RKO (cell line): ENCODE data around the gene CDHR1.
"Not testable (repeated sequence)": the region's sequence is repeated elsewhere in the genome, so short reads cannot be mapped to it uniquely, and the experiment has no call there.

Experiments
- DNase-seq: peaks from one replicate; pipeline ENCODE4 v3.0.0-alpha.2; 2016; ENCODE audit warnings: low spot score

Gene CDHR1

DNA sequence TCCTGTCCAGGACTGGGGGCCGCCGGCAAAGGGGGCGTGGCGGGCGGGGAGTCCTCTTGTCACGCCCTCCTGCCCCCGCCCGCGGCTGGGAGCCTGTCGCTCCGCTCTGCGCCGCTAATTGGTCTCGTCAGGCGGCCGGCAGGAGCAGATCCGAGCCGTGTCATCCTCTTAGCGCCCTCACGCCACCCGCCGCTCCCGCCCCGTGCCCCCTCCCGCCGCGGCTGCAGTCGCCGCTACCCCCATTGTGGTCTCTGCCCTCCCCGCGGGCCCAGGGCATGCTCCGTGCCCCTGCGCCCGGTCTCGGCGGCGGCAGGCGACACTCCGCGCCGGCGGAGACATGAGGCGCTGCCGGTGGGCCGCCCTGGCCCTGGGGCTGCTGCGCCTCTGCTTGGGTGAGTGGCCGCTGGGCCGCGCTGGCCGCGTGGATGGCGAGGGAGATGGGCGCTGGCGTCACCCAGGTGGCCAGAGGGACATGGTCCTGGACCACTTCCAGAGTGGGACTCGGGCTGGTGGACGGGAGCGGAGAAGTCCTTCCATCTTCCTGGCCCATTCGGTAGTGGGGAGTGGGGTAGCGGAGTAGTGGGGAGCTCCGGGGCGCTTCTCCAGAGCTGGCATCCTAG lies at the start of gene CDHR1:
Gene CDHR1, plus strand, starts transcription at position 114 of the 620 bp plus-strand sequence. Its CDS starts 224 bp downstream, at position 338.
- DNase-seq: no peak

DNA sequence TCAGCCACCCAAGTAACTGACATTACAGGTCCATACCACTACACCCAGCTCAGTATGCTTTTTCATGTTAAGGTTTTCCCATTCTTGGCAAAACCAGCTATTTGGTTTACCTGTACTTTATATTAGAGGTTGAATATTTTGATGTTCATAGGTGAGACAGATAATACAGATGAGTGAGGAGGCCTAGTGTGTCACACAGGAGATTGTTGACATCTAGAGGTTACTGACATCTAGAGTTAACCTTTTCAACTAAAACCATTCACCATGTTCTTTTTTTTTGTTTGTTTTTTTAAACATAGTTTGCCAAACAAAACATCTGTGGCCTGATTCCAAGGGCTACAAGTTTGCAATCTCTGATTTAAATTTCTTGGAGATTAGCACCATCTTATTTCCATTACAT lies 47.0 kb upstream of the CDHR1 start:
- DNase-seq: no peak

DNA sequence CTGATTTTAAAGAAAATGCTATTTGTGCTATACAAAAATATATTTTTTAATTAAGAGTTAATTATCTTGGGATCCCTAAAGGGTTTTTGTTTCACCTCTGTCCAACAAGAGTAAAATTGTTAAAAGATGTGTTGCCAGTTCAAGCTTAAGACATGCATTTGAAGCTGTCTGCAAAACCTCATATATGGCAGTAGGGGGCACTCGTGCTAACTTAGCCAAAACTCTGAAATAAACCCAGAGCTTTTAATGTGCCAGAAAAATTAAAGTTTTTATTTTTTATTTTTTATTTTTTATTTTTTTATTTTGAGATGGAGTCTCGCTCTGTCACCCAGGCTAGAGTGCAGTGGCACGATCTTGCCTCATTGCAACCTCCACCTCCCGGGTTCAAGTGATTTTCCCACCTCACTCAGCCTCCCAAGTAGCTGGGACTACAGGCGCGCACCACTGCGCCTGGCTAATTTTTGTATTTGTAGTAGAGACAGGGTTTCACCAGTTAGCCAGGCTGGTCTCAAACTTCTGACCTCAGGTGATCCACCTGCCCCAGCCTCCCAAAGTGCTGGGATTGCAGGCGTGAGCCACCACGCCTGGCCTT lies 46.2 kb upstream of the CDHR1 start:
- peak; percentile 62 for DNase-seq

DNA sequence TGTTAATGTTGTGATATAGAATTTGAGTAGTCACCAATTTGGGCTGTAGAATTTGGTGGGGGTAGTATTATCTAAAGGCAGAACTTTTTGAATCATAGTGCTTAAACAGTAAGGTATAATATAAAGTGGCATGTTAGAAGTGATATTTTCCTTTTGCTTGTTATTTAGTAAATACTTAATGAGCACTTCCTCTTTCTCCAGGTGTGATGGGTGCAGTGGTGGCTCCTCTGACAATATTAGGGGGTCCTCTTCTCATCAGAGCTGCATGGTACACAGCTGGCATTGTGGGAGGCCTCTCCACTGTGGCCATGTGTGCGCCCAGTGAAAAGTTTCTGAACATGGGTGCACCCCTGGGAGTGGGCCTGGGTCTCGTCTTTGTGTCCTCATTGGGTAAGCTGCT lies 44.5 kb upstream of the CDHR1 start:
- no peak for DNase-seq

DNA sequence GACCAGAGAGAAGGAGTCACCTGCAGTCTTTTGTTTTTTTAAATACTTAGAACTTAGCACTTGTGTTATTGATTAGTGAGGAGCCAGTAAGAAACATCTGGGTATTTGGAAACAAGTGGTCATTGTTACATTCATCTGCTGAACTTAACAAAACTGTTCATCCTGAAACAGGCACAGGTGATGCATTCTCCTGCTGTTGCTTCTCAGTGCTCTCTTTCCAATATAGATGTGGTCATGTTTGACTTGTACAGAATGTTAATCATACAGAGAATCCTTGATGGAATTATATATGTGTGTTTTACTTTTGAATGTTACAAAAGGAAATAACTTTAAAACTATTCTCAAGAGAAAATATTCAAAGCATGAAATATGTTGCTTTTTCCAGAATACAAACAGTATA lies 41.6 kb upstream of the CDHR1 start:
- DNase-seq: no peak

DNA sequence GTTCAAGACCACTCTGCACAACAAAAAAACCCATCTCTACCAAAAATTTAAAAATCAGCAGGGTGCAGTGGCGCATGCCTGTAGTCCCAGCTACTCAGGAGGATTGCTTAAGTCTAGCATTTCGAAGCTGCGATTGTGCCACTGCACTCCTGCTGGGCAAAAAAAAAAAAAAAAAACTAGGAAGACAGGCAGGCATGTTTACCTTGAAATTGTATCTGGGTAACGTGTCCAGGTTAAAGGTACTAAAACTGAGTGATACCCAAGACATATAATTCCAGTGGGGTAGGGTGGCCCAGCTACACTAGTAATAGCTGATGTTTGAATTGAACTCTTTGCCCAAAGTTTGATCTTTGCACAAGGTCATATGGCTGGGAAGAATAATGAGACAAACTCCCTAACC lies 38.8 kb upstream of the CDHR1 start:
- DNase-seq: no peak

DNA sequence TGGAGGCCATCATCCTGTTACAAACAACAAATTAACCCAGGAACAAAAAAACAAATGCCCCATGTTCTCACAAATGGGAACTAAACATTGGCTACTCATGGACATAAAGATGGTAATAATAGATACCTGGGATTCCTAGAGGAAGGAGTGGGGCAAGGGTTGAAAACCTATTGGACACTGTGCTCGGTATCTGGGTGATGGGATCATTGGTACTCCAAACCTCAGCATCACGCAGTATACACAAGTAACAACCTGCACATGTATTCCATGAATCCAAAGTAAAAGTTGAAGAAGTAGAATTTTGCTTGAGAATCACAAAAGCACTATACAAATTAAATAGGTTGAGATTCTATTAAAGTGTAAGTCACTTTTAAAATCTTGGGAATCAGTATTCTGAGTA lies 38.3 kb upstream of the CDHR1 start:
- DNase-seq: no peak

DNA sequence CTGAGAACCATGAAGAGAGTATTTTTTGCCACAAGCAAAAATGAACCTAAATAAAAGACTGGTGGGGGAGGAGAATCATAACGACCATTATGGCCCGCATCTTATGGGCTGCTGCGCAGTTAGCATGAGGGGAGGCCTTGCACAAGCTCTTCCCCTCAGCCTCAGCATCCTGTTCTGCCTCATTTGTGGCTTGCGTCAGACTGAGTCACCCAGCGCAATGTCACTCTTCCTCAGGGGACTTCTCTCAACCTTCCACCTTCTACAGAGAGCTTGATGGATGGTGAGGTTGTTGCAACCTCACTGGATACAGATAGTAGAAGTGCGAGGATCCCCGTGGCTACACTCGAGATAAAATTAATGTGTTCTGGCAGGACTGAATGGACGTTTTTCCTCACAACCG lies 37.6 kb upstream of the CDHR1 start:
- peak; percentile 36 for DNase-seq

DNA sequence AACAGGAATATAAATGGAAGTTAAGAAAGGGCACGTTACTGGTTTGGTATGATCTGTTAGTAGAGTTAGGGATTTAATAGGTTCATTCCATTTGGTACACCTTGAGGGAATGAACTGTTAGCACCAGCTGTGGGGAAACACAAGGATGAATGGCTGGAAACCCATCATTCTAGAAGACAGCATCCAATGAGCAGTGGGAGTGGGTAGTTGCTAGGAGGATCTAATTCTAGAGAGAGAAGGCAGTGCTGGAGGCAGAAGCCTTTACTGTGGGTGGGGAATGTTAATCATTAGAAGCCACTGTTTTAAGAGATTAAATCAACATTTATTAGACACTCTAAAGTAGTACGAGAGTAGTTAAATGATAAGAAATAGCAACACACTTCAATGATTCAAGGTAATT lies 36.3 kb upstream of the CDHR1 start:
- DNase-seq: no peak

DNA sequence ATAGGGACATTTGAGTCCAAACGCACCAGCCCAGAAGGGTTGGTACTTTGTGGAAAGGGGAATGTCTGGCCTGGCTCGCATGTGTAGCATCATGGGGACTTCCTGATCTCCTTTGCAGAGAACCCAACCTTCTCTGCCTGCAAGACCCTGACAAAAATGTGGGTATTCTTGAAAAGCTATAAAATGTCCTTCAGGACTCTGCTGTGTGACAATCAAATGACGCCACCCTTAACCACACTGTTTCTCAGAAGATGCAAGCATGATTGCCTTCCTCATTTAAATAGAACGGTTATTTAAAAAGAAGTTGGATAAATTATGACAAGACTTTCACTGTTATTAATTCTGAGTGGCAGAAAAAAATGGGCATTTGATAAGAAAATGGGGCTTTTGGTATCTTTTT lies 35.8 kb upstream of the CDHR1 start:
- no peak for DNase-seq

DNA sequence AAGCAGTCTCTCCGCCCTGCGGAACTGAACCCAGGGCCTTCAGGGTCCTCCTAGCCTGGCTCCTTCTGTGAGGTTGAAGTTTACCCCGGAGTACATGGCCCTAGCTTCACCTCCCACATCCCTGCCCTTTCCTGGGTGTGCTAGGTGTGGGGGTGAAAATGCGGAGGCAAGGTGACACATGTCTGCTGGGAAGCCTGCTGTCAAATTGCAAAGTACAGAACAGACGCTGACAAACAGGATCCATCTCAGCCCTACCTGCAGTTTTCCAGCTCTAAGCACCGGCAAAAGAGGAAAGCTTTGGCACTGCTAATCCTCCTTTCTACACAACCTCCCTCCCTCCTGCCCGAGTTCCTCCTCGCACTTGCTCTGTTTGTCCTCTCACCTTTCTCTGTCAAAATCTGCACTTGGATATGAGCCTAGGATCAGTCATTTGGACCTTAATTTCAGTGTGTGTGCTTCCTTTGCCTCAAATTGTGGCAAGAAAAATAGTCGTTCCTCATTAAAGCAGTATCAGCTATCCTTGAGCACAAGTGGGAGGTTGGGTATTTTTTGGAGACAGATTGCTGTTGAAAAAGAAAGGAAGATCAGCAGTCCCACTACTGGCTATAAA lies 35.2 kb upstream of the CDHR1 start:
- no peak for DNase-seq

DNA sequence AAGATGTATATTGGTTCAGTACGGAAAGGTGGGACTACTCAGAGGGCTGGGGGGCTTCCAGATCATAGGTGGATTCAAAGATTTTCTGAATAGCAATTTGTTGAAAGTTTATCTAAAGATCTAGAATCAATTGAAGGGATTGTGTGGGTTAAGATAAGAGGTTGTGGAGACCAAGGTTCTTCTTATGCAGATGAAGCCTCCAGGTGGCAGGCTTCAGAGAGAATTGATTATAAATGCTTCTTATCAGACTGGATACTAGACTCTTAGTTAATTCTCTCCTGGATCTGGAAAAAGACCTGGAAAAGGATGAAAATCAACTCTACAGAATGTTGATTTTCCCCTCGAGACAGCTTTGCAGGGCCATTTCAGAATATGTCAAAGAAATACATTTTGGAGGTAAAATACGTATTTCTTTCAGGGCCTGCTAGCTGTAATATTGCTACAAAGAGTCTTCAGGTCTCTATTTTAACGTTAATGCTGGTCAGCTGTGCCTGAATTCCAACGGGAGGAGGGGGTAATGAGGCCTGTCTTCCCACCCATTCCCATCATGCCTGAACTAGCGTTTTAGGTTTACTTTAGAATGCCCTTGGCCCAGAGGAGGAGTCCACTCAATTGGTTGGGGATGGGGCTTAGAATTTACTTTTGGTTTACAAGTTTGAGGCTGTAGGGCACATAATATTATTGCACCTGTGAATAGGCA lies 33.5 kb upstream of the CDHR1 start:
- no peak for DNase-seq

DNA sequence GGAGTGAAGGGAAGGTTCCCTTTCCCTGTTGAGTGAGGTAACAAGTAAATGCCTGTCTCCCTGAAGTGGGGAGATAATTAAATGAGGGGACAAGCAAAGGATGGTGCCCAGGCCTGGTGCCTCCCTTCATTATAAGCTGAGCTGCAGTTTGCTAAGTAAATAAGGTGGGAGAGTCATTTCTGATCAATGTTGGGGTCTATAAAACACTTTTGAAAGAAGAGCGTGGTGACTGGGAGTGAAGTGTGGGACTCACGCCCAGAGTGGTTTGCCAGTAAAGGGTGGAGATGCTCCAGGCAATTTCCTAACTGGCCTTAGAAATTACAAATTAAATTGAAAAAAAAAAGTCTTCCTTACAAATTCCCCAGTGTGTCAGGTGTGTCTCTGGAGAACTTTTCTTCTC lies 30.3 kb upstream of the CDHR1 start:
- no peak for DNase-seq

DNA sequence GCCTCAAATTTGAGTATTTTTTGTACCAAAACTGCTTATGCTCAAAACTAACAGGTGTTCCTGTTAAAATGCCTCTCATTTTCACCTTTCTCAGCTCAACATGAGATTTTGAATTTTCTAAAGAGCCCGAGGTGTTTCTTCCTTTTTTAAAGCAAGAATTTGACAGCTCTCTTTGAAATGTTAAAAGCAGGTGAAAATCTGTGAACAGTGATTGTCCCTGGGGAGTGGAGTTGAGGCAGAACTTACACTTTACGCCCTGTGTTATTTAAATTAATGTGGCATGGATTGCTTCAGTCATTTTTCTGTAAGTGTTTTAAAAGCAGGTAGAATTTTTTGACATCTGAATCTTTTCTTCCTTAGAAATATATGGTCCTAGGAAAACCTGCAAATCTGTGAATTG lies 29.9 kb upstream of the CDHR1 start:
- DNase-seq: no peak

DNA sequence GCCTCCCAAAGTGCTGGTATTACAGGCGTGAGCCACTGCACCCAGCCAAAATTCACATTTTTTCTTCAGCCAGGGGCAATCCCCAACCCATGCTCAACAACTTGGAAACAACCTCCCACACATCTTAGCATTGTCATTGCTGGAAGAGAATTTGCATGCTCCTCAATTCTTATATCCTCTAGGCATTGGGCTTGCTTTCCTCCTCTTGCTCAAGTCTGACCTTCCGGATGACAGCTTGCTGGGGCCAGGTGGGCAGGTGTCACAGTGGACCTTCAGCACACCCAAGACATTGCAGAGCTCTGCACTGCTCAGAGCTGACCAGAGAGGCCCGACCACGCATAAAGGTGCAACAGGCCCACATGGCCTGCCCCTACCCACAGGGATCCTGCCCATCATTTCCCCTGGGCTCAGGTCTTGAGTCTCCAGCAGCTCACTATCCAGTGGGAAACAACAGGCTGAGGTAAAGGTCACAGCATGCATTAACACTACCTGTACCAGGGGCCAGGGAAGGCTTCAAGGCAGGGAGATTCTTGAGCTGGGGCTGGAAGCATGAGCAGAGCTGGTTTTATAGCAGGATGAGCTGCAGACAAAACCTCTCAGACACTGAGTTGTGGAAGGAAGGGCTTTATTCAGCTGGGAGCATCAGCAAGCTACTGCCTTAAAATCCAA lies 27.6 kb upstream of the CDHR1 start:
- no peak for DNase-seq

DNA sequence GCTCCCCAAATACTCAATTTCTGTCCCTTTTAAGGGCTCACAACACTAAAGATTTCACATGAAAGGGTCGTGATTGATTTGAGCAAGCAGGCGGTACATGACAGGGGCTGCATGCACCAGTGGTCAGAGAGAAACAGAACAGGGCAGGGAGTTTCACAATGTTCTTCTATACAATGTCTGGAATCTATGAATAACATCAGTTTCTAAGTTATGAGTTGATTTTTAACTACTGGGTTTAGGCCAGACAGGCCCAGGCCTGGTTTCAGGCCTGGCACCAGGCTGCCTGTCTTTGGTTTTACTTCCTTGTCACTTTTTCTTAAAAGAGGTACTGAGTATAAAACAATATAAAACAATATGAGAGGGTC lies 27.1 kb upstream of the CDHR1 start:
- DNase-seq: not testable (repeated sequence)

DNA sequence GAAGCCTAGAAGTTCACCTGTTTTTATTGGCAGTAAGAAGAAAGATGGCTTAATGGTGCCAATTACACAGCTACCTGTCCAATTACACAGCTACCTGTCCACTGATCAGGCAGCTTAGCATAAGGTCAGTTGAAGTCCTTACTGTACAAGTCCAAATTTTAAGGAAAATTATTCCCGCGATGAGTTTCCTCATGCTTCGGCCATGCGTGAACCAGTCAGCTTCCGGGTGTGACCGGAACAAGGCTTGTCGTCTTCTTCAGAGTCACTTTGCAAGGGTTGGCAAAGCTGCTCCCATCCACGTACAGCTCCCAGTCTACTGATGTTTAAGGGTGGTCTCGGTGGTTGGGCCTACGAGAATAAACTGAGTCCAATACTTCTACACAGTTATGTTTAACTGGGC lies 26.0 kb upstream of the CDHR1 start:
- not testable (repeated sequence) for DNase-seq

DNA sequence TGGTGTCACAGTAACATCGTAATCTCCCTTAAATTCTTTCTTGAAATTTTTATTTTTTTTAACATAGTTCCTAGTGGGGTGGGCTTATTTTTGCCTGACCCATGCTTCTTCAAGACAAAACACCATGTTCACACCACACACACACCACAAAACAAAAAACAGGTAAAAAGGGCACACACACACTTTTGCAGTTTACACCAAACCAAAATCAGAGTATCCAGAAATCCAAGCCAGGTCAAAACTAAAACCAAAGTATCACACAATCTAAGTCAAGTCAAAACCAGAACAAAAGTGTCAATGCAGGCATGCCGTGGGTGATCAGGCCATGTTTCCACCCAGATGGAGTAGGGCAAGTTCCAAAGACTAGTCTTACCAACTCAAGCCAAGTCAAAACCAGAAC lies 23.1 kb upstream of the CDHR1 start:
- DNase-seq: not testable (repeated sequence)

DNA sequence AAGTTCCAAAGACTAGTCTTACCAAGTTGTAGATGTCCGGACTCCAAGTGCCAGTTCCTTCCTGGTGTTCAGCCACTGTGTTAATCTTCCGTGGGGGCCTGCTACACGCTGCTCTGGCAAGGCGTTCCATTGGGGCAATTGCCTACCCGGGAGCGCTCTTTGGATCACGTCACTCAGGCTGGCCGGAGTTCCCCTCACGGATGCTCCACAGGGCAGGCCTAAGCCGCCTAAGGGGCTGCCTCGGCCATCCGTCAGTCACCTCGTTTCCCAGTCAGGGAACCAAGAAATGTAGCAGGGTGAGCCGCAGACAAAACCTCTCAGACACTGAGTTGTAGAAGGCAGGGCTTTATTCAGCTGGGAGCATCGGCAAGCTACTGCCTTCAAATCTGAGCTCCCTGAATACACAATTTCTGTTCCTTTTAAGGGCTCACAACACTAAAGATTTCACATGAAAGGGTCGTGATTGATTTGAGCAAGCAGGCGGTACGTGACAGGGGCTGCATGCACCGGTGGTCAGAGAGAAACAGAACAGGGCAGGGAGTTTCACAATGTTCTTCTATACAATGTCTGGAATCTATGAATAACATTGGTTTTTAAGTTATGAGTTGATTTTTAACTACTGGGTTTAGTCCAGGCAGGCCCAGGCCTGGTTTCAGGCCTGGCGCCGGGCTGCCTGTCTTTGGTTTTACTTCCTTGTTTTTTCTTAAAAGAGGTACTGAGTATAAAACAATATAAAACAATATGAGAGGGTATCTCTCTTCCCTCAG lies 22.5 kb upstream of the CDHR1 start:
- not testable (repeated sequence) for DNase-seq

DNA sequence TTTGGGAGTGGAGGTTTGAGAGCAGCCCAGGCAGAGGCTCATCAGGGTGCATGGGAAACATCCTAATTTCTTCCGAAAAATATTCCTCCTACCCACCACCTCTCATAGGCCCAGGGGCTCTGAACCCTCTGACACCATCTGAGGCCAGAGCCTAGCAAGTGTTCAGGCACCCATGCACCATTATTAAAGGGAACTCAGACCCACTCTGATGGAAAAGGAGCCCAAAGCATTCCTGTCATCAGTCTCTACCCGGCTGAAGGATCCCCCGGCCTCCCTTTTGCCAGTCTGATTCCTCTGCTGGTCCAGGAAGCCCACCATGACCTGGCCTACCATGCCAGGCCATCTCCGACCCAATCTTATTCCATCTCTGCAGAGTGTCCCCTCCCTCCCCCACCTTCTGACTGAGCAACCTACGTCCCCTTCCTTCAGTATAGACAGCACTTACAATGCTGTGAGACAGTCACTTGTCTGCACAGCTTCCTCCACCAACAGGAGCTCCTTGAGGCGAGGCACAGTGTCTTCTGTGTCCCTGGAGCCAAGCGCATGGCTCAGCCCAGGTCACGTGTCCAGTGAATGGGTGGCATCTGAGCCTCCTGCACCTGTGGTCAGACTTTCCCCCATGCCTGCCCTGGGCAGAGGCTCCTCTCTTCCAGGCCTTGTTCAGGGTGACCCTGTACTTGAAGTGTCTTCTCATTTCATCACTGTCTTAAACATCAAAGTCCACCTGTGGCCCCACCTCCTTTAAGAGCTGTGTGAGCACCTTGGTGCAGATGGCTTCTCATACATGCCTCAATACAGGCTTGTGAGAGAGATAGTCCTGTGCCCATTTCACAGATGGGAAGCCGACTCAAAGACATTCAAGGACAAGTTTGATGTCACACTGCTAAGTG lies 21.6 kb upstream of the CDHR1 start:
- DNase-seq: no peak

DNA sequence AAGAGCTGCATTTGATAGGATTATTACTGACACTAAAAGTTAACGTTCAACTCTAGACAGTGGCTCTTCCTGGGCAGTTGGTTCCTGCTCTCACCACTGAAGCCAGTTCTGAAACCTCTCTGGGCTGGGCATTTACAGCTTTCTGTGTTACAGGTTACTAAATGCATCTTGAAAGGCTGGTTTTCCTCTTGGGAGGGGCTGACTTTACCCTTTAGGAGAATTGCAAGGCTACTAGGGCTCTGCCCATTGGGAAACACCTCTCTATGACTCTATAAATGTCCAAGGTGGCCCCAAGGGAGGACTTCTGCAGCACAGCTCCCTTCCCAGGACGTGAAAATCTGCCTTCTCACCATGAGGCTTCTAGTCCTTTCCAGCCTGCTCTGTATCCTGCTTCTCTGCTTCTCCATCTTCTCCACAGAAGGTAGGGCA lies 20.8 kb upstream of the CDHR1 start, which contains the start of gene GPR15LG:
Gene GPR15LG, plus strand, starts transcription at position 301 of the 429 bp plus-strand sequence. Its CDS starts 51 bp downstream, at position 352.
- DNase-seq: no peak
